Measurements from ENCODE around the gene ZBTB20. TPM values are rescaled to one million over a fixed set of nuclear protein-coding genes. Genes with fewer than 3 reads are reported as not detected.

Gene ZBTB20
- total and polyA plus RNA-seq, 2 of the 4 experiments (the other 2 are of a cell fraction) = 0.75 to 14.7 TPM

DNA sequence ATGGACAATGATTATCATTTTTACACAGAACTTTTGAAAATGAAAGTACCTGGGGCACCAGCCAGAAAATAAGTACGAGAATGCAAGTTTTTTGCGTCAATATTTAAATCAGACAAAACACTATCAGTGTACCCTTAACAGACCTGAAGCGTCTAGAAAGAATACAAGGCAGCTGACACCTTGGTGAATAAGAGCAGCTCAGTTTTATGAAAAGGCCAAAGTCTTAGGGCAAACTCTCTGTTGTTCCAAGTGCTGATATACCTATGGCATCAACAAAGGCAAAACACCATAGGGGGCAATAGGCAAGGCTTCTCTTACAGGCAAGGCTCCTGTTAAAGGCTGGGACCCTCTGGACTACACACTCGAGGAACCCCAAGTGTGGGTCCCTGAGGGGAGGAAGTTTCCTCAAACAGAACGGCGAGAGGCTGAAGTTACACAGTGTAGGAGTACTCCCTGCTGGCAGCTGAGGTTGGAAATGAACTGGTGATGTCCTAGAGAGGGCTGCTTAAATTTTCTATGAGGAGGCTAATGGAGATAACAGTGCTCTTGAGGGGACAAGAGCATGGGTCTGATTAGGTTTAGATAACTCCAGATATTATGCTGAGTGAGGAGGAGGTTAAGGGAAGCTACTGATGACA lies 562.2 kb downstream of the ZBTB20 start:
- Histone ChIP-seq H3K9me1 (ENCODE audit: insufficient read depth, low read length) (peaks cover 9% of the 10 kb centered on the region; the same call in 1 of the 2 replicates), H3K4me3 (ENCODE audit: insufficient read depth, low read depth, low read length) (no peak overlapping the region), H2AFZ (replicated peaks; ENCODE audit: low read length, poor library complexity) (no peak overlapping the region), H3K4ac (ENCODE audit: low read depth, low read length) (peak overlapping the region; percentile 51; the same call in 1 of the 2 replicates), H2BK120ac (ENCODE audit: low read depth, low read length) (0 out of 2 replicates have a peak overlapping the region, but pooled peaks have one; percentile 9), H3K18ac (ENCODE audit: low read depth, low read length) (no peak overlapping the region), H4K91ac (ENCODE audit: insufficient read depth, low read depth, low read length) (no peak overlapping the region; the same call in 1 of the 2 replicates), H3K9me3 (ENCODE audit: control insufficient read depth, insufficient read depth, low read length) (no peaks in the 10 kb centered on the region), H4K20me1 (ENCODE audit: insufficient read depth, low read length) (no peaks in the 10 kb centered on the region; the same call in 1 of the 2 replicates), H2BK15ac (ENCODE audit: low read depth, low read length) (no peak overlapping the region), H3K27ac (ENCODE audit: insufficient read depth, low read length) (no peak overlapping the region), H2AK9ac (replicated peaks; ENCODE audit: low read depth, low read length, poor library complexity) (no peak overlapping the region), H3K36me3 (ENCODE audit: control insufficient read depth, insufficient read depth, low read length) (peaks cover 1% of the 10 kb centered on the region; the same call in 1 of the 2 replicates), H3K4me2 (ENCODE audit: low read depth, low read length) (no peak overlapping the region), H3K23ac (ENCODE audit: low read depth, low read length) (no peak overlapping the region), H3K79me1 (ENCODE audit: low read depth in 1 of 2, low read length in 2 of 2) (peaks cover 19 to 34% of the 10 kb centered on the region in 2 experiments), H3K27me3 (ENCODE audit: control insufficient read depth, insufficient read depth, low read length) (no peaks in the 10 kb centered on the region), H3K9ac (ENCODE audit: low read depth, low read length) (no peak overlapping the region), H3K14ac (replicated peaks; ENCODE audit: low read depth, low read length) (no peak overlapping the region), H3K56ac (ENCODE audit: extremely low read depth, insufficient read depth, low read length) (no peak overlapping the region), H3K4me1 (ENCODE audit: control insufficient read depth, insufficient read depth, low read length) (peaks cover 2% of the 10 kb centered on the region; the same call in 1 of the 2 replicates), H4K8ac (ENCODE audit: low read depth in 2 of 2, low read length in 2 of 2) (no peak overlapping the region), H2AK5ac (ENCODE audit: low read depth, low read length) (no peak overlapping the region), H2BK20ac (ENCODE audit: low read depth, low read length) (no peak overlapping the region), H2BK5ac (ENCODE audit: low read depth, low read length, poor library complexity, severe bottlenecking) (no peak overlapping the region), H4K5ac (ENCODE audit: low read depth, low read length) (no peak overlapping the region)
- ATAC-seq (ENCODE audit: low read depth) (no peak), DNase-seq (no peak)
- in situ Hi-C loops (cut with MboI; ENCODE audit: low sequenced_read_pairs) (no loop called here), dilution Hi-C loops (cut with HindIII; ENCODE audit: low sequenced_read_pairs, unreplicated experiment) (no loop called here), intact Hi-C loops (cut with micrococcal nuclease) (no loop called here)
- 75% methylated on average over 4 of the region's 6 CpGs; no CpG with 5 or more reads in 1 of the 2 experiments for WGBS, 2 experiments (ENCODE audit: extremely low coverage in 2 of 2, insufficient read length in 1 of 2)
- CTCF ChIA-PET = no interaction called here
- no TSS peak for BruUV-seq (replicated peaks)
- TF ChIP-seq SMC3 (IDR thresholded peaks at IDR 0.05; ENCODE audit: low read depth, low read length) (no peak), RAD21 (IDR thresholded peaks at IDR 0.05; ENCODE audit: low read length) (no peak), POLR2A (IDR thresholded peaks at IDR 0.05; ENCODE audit: low read depth, low read length) (no peak), RCOR1 (IDR thresholded peaks at IDR 0.05; ENCODE audit: insufficient replicate concordance, low read length) (no peak), MAFK (IDR thresholded peaks at IDR 0.05; ENCODE audit: low read depth, low read length) (no peak), CHD1 (IDR thresholded peaks at IDR 0.05; ENCODE audit: low read depth, low read length) (no peak), FOS (IDR thresholded peaks at IDR 0.05; ENCODE audit: low read depth, low read length) (no peak), CEBPB (IDR thresholded peaks at IDR 0.05; ENCODE audit: low read depth, low read length) (no peak)
- TF ChIP-seq, protein P1, sequence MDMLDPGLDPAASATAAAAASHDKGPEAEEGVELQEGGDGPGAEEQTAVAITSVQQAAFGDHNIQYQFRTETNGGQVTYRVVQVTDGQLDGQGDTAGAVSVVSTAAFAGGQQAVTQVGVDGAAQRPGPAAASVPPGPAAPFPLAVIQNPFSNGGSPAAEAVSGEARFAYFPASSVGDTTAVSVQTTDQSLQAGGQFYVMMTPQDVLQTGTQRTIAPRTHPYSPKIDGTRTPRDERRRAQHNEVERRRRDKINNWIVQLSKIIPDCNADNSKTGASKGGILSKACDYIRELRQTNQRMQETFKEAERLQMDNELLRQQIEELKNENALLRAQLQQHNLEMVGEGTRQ (IDR thresholded peaks at IDR 0.05; ENCODE audit: low read depth, low read length) = no peak
- POLR2A ChIA-PET (ENCODE audit: unreplicated experiment) = no interaction called here

Data from IMR-90 (cell line).